Measurements from ENCODE around the gene DAPK1.
"Not testable (repeated sequence)": the region's sequence is repeated elsewhere in the genome, so short reads cannot be mapped to it uniquely, and the experiment has no call there.

DAPK1 gene

DNA sequence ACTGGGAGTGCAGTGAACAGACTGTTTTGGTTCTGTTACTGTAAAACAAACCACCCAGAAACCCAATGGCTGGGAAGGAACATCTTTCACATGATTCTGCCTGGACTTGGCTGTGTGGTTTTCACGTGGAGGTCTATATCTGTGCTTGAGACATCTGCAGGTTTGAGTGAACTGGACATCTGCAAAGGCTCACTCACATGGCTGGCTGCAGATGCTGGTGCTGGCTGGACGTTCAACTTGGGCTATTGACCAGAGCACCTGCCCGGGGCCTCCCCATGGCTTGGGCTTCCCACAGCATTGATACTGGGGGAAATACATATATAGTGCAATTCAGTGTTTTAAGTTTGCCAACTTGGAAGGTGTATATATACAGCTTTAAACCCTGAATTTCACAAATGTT lies 235.1 kb downstream of the DAPK1 start:
- Histone ChIP-seq H3K27ac (no peak overlapping the region), H3K9me3 (no peaks in the 10 kb centered on the region), H4K20me1 (no peaks in the 10 kb centered on the region), H3K27me3 (no peaks in the 10 kb centered on the region), H3K36me3 (no peaks in the 10 kb centered on the region), H3K4me3 (no peak overlapping the region), H3K4me1 (no peaks in the 10 kb centered on the region), H3K4me2 (no peak overlapping the region), H3K9ac (no peak overlapping the region)
- TF ChIP-seq Cebpa-rat (IDR thresholded peaks at IDR 0.05), result no peak

DNA sequence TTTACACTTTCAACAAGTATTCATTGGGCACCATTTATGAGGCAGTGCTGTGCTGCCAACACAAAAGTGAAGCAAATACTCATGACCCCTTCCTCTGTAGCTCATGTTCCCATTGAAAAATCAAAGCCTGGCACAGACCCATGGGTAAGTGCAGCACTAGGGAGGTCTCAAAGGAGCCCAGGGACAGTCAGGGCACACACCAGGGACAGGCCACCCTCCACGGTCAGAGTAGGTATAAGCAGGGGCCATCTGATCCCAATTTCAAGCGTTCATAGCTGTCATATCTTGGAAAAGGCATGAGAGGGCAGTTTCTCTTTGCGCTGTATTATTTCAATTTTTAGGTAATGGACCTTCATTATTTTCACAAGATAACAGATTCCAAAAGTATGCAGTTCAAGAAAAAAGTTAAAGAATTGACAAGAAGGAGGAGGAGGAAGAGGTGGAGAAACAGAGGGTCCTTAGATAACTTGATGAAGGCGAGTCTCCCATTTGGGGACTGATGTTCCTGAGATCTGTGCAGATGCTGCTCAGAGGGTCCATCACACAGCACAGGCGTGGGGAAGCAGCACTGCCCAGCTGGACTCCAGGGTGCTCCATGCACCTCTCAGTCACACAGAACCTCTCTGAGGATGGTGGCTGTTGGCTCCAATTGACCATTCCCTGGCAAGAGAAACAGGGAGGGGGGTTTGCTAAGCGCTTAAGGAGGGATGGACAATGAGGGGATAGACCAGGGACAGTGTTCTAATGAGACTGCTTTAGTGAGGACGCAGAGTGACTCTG lies 235.8 kb downstream of the DAPK1 start:
- no peak overlapping the region for H3K9ac ChIP-seq
- H3K4me2 ChIP-seq, result no peak overlapping the region
- H3K4me3 ChIP-seq, result no peak overlapping the region
- H3K27me3 ChIP-seq, result no peaks in the 10 kb centered on the region
- H3K9me3 ChIP-seq, result no peaks in the 10 kb centered on the region
- TF ChIP-seq Cebpa-rat (IDR thresholded peaks at IDR 0.05), result no peak
- H3K4me1 ChIP-seq, result no peaks in the 10 kb centered on the region
- no peaks in the 10 kb centered on the region for H4K20me1 ChIP-seq
- H3K36me3 ChIP-seq, result no peaks in the 10 kb centered on the region
- H3K27ac ChIP-seq, result no peak overlapping the region

DNA sequence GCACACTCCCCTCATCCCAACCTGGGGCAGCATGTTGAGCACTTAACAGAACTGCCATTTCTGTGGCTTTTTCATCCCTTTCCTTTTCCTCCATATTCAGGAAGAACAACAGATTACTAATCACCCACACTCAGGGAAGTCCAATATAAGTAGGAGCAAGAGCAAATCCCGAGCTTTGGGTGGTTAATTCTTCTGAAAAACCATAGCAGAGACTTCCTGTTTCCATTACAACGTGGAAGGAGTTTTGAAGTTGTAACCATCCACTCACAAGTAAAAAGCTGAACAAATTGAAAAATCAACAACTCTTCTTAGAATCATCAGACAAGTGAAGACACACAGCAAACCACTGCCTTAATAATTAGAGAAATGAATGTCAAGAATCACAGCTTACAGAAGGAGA lies 236.4 kb downstream of the DAPK1 start:
- H3K4me1 ChIP-seq, result no peaks in the 10 kb centered on the region
- H3K9me3 ChIP-seq, result no peaks in the 10 kb centered on the region
- H3K36me3 ChIP-seq, result no peaks in the 10 kb centered on the region
- H3K9ac ChIP-seq, result no peak overlapping the region
- no peak overlapping the region for H3K4me2 ChIP-seq
- H3K27ac ChIP-seq, result no peak overlapping the region
- no peak overlapping the region for H3K4me3 ChIP-seq
- no peaks in the 10 kb centered on the region for H4K20me1 ChIP-seq
- no peak for TF ChIP-seq Cebpa-rat (IDR thresholded peaks at IDR 0.05)
- H3K27me3 ChIP-seq, result no peaks in the 10 kb centered on the region

DNA sequence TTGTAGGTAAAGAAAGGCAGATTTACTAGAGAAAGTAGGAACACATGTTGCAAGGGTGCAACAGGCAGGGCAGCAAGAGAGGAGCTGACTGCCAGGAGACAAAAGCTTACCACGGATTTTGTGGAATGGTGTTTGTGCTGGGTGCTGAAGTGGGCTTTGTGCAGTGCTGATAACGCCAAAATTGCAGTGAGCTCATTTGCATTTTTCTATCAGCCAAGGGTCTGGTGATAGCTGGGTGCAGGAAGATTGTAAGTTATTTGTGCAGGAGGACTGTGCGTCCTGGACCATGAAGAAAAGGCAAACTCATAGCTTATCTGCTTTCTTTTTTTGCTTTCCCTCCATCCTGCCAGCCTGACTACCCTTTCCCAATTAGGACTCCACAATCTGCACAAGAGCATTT lies 241.9 kb downstream of the DAPK1 start:
- no peaks in the 10 kb centered on the region for H3K36me3 ChIP-seq
- H3K27me3 ChIP-seq, result no peaks in the 10 kb centered on the region
- no peak overlapping the region for H3K4me2 ChIP-seq
- peaks cover 11% of the 10 kb centered on the region; the same call in 1 of the 2 replicates for H3K9me3 ChIP-seq
- no peaks in the 10 kb centered on the region for H3K4me1 ChIP-seq
- no peak for TF ChIP-seq Cebpa-rat (IDR thresholded peaks at IDR 0.05)
- H4K20me1 ChIP-seq, result no peaks in the 10 kb centered on the region
- H3K9ac ChIP-seq, result no peak overlapping the region
- H3K27ac ChIP-seq, result no peak overlapping the region
- no peak overlapping the region for H3K4me3 ChIP-seq

DNA sequence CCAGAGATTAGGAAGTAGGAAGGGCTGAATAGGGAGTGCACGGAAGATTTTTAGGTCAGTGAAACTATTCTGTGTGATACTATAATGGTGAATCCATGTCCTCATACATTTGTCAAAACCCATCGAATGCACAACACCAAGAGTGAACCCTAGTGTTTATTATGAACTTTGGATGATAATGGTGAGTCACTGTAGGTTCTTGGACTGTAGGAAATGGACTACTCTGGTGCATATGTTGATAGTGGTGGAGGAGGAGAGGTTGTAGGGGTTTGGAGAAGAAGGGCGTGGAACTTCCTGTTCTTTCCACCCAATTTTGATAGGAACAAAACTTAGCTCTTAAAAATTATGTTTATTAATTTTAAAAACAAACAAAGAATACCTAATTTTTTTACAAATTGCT lies 242.5 kb downstream of the DAPK1 start:
- H3K4me2 ChIP-seq, result no peak overlapping the region
- no peak for TF ChIP-seq Cebpa-rat (IDR thresholded peaks at IDR 0.05)

DNA sequence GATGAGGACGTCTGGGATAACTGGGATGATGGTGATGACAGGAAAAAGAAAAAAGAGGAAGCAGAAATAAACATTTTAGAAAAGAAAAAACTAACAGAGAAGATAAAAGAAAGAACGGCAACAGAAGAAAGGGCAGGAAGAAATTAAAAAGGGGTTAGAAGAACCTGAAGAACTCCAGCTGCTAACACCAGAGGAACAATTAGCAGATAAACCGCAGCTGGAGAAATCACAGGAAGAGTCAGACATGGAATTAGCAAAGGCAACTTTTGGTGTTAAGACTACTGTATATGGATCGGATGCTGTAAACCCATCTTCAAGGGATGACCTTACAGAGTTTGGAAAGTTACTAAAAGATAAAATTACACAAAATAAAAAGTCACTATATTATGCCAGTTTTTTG lies 243.7 kb downstream of the DAPK1 start:
- H3K9me3 ChIP-seq, result peaks cover 11% of the 10 kb centered on the region; the same call in 1 of the 2 replicates
- no peak overlapping the region for H3K4me2 ChIP-seq
- H4K20me1 ChIP-seq, result no peaks in the 10 kb centered on the region
- H3K27me3 ChIP-seq, result no peaks in the 10 kb centered on the region
- H3K4me3 ChIP-seq, result no peak overlapping the region
- H3K4me1 ChIP-seq, result no peaks in the 10 kb centered on the region
- H3K27ac ChIP-seq, result no peak overlapping the region
- no peak overlapping the region for H3K9ac ChIP-seq
- no peak for TF ChIP-seq Cebpa-rat (IDR thresholded peaks at IDR 0.05)
- no peaks in the 10 kb centered on the region for H3K36me3 ChIP-seq

More for the DNA sequence above, 242.5 kb downstream of the DAPK1 start:
- Histone ChIP-seq H3K36me3 (no peaks in the 10 kb centered on the region), H4K20me1 (no peaks in the 10 kb centered on the region), H3K27me3 (no peaks in the 10 kb centered on the region), H3K9ac (no peak overlapping the region), H3K4me1 (no peaks in the 10 kb centered on the region), H3K27ac (no peak overlapping the region), H3K9me3 (peaks cover 11% of the 10 kb centered on the region; the same call in 1 of the 2 replicates), H3K4me3 (no peak overlapping the region)

DNA sequence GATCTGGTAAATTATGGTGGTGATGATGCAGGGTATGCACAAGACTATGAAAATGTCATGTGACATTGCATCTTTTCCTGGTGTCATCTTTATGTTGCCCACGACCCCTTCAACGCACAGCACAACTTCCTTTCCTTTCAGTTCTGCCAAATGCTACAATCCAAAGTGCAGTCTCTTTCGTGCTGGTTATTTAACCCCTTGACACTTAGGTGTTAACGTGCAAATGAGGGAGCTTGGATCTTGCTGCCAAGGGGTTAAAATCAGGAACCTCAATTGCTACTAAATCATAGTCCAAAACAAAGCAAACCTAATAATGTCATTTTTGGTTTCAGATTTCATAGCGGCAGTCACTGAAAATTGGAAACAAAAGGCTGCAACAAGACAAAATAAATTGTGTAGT lies 244.2 kb downstream of the DAPK1 start:
- H3K9ac ChIP-seq, result no peak overlapping the region
- H3K27ac ChIP-seq, result no peak overlapping the region
- no peaks in the 10 kb centered on the region for H3K27me3 ChIP-seq
- no peak overlapping the region for H3K4me3 ChIP-seq
- no peaks in the 10 kb centered on the region for H4K20me1 ChIP-seq
- TF ChIP-seq Cebpa-rat (IDR thresholded peaks at IDR 0.05), result no peak
- peaks cover 11% of the 10 kb centered on the region; the same call in 1 of the 2 replicates for H3K9me3 ChIP-seq
- H3K36me3 ChIP-seq, result no peaks in the 10 kb centered on the region
- no peaks in the 10 kb centered on the region for H3K4me1 ChIP-seq
- no peak overlapping the region for H3K4me2 ChIP-seq

DNA sequence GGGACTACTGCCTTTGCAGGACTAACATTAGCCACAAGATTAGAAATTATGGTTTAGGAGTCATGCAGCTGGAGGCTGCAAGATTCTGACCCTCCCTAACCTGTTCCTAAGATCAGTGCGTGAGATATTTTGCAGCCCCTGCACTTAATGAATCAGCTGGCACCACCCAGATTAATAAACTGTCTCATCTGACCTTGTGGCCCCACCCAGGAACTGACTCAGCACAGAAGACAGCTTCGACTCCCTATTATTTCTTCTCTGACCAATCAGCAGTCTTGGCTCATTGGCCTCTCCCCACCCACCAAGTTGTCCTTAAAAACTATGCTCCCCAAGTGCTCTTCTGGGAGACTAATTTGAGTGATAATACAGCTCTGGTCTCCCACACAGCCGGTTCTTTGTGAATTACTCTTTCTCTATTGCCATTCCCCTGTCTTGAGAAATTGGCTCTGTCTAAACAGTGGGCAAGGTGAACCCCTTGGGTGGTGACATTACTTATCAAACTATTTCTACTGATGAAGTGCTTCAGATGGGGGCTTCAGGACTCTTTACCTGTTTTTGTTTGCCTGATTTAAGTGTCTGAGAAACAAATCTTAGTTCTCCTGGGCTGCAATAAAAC lies 245.3 kb downstream of the DAPK1 start:
- Histone ChIP-seq H3K9me3 (peaks cover 11% of the 10 kb centered on the region; the same call in 1 of the 2 replicates), H3K4me3 (no peak overlapping the region), H4K20me1 (no peaks in the 10 kb centered on the region), H3K27me3 (no peaks in the 10 kb centered on the region), H3K4me1 (no peaks in the 10 kb centered on the region), H3K9ac (no peak overlapping the region), H3K36me3 (no peaks in the 10 kb centered on the region), H3K4me2 (no peak overlapping the region), H3K27ac (no peak overlapping the region)
- no peak for TF ChIP-seq Cebpa-rat (IDR thresholded peaks at IDR 0.05)

DNA sequence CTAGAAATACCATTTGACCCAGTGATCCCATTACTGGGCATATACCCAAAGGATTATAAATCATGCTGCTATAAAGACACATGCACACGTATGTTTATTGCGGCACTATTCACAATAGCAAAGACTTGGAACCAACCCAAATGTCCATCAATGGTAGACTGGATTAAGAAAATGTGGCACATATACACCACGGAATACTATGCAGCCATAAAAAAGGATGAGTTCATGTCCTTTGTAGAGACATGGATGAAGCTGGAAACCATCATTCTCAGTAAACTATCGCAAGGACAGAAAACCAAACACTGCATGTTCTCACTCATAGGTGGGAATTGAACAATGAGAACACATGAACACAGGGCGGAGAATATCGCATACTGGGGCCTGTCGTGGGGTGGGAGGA lies 246.6 kb downstream of the DAPK1 start:
- not testable (repeated sequence) for H3K4me3 ChIP-seq, H3K27ac ChIP-seq, H3K36me3 ChIP-seq, H3K9ac ChIP-seq, H3K4me1 ChIP-seq, H3K27me3 ChIP-seq, H4K20me1 ChIP-seq, H3K4me2 ChIP-seq
- H3K9me3 ChIP-seq, result peaks cover 11% of the 10 kb centered on the region; the same call in 1 of the 2 replicates

DNA sequence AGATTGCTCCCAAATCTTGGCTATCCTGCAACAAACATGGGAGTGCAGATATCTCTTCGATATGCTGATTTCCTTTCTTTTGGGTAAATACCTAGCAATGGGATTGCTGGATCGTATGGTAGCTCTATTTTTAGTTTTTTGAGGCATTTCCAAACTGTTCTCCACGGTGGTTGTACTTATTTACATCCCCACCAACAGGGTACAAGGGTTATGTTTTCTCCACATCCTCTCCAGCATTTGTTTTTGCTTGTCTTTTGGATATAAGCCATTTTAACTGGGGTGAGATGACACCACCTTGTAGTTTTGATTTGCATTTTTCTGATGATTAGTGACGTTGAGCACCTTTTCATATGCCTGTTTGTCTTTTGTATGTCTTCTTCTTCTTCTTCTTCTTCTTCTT lies 248.5 kb downstream of the DAPK1 start:
- Histone ChIP-seq H3K4me3 (no peak overlapping the region), H4K20me1 (no peaks in the 10 kb centered on the region), H3K9me3 (peaks cover 9% of the 10 kb centered on the region; the same call in 1 of the 2 replicates), H3K4me2 (no peak overlapping the region), H3K9ac (no peak overlapping the region), H3K27ac (no peak overlapping the region), H3K4me1 (no peaks in the 10 kb centered on the region), H3K27me3 (no peaks in the 10 kb centered on the region), H3K36me3 (no peaks in the 10 kb centered on the region)
- no peak for TF ChIP-seq Cebpa-rat (IDR thresholded peaks at IDR 0.05)

All from BLaER1 (cell line).